B cell (primary cell): ENCODE measurements around the gene ACOX2. TPM values are rescaled to one million over a fixed set of nuclear protein-coding genes. Genes with fewer than 3 reads are reported as not detected.

Experiments used
- ATAC-seq: fragments of 200-7000 bp; cut with Tn5 transposase; one replicate; pipeline ENCODE4 v1.10.0; 2021; ENCODE audit warnings: low read depth, mild to moderate bottlenecking, moderate number of reproducible peaks, moderate library complexity
- CTCF ChIA-PET: fragments of 350-600 bp; sonication (Branson Sonifier 250); formaldehyde crosslinking; loops from one replicate; lab custom pipeline; 2021; ENCODE audit warnings: antibody characterized with exemption, inconsistent platforms; lab: Charles Lee
- POLR2A ChIA-PET: fragments of 350-600 bp; sonication (Branson Sonifier 250); formaldehyde crosslinking; loops from one replicate; lab custom pipeline; 2021; ENCODE audit warnings: antibody characterized with exemption; lab: Charles Lee
- DNase-seq: peaks from one replicate; pipeline ENCODE4 v3.0.0; 2013
- H2AFZ ChIP-seq: 2 replicates; pipeline ENCODE4 v1.6.1; 2012; ENCODE audit warnings: mild to moderate bottlenecking, low read depth, low read length; ENCODE audit not compliant: insufficient read depth, poor library complexity, severe bottlenecking
- H3K27ac ChIP-seq, 2 donors: 1 replicate in 1 of 2; 2 replicates in 1 of 2; pipeline ENCODE4 v1.5.1; 2012 to 2013; ENCODE audit warnings: low read length in 2 of 2, mild to moderate bottlenecking in 2 of 2, moderate library complexity in 1 of 2
- H3K27me3 ChIP-seq, 4 experiments: fragments of 200-600 bp in 1 of 4; sonication (generic) in 1 of 4; replicated peaks in 1 of 4; 1 replicate in 2 of 4; 2 replicates in 2 of 4; pipeline versions ENCODE4 v1.6.1 to v1.7.0; 2013 to 2016; ENCODE audit warnings: low read length in 3 of 4, mild to moderate bottlenecking in 2 of 4, mixed read lengths in 1 of 4, moderate library complexity in 1 of 4; ENCODE audit not compliant: insufficient read depth in 4 of 4, control insufficient read depth in 3 of 4; ENCODE audit errors: control extremely low read depth in 1 of 4
- H3K36me3 ChIP-seq, 2 experiments: replicated peaks in 1 of 2; 1 replicate in 1 of 2; 2 replicates in 1 of 2; pipeline versions ENCODE4 v1.6.1 to v1.7.1; 2013; ENCODE audit warnings: low read length in 1 of 2; ENCODE audit not compliant: insufficient read depth in 2 of 2, control insufficient read depth in 1 of 2; ENCODE audit errors: control extremely low read depth in 1 of 2, extremely low read depth in 1 of 2
- H3K4me1 ChIP-seq, 2 donors: fragments of 200-600 bp in 1 of 2; sonication (generic) in 1 of 2; 1 replicate in 1 of 2; 2 replicates in 1 of 2; pipeline versions ENCODE4 v1.5.1 to v1.6.1; 2013 to 2017; ENCODE audit warnings: low read length in 2 of 2; ENCODE audit not compliant: control insufficient read depth in 2 of 2, insufficient read depth in 2 of 2
- H3K4me2 ChIP-seq: replicated peaks from 2 replicates; pipeline ENCODE3; 2012; ENCODE audit warnings: mild to moderate bottlenecking, low read depth, low read length; ENCODE audit not compliant: poor library complexity, severe bottlenecking
- H3K4me3 ChIP-seq, 5 experiments: fragments of 200-600 bp in 1 of 5; sonication (generic) in 1 of 5; 1 replicate in 3 of 5; 2 replicates in 2 of 5; pipeline versions ENCODE4 v1.5.1 to v1.7.0; 2011 to 2016; ENCODE audit warnings: low read length in 4 of 5, mild to moderate bottlenecking in 4 of 5, low read depth in 2 of 5, control low read depth in 1 of 5, moderate library complexity in 1 of 5; ENCODE audit not compliant: insufficient read depth in 1 of 5; ENCODE audit errors: control extremely low read depth in 1 of 5, extremely low read depth in 1 of 5
- H3K79me2 ChIP-seq: fragments of 200-600 bp; sonication (generic); one replicate; pipeline ENCODE4 v1.6.0; 2016; ENCODE audit warnings: low read length; ENCODE audit not compliant: control insufficient read depth, insufficient read depth
- H3K9ac ChIP-seq: fragments of 200-600 bp; sonication (generic); 2 replicates; pipeline ENCODE4 v1.6.1; 2017; ENCODE audit warnings: mild to moderate bottlenecking, low read length, moderate library complexity
- H3K9me3 ChIP-seq, 3 donors: one replicate each; pipeline versions ENCODE4 v1.6.1 to v1.7.1; 2013; ENCODE audit warnings: low read length in 2 of 3; ENCODE audit not compliant: control insufficient read depth in 2 of 3, insufficient read depth in 1 of 3; ENCODE audit errors: control extremely low read depth in 1 of 3
- H4K20me1 ChIP-seq: 2 replicates; pipeline ENCODE4 v1.6.0; 2012; ENCODE audit warnings: mild to moderate bottlenecking, low read length; ENCODE audit not compliant: insufficient read depth, control insufficient read depth, poor library complexity, severe bottlenecking
- H3K27ac Mint-ChIP-seq: one replicate; pipeline ENCODE4 v1.8.0; 2021; ENCODE audit warnings: mixed read lengths
- H3K27me3 Mint-ChIP-seq: one replicate; pipeline ENCODE4 v1.8.0; 2021; ENCODE audit warnings: mixed read lengths
- H3K4me1 Mint-ChIP-seq: one replicate; pipeline ENCODE4 v1.8.0; 2021; ENCODE audit warnings: mixed read lengths
- H3K4me3 Mint-ChIP-seq: one replicate; pipeline ENCODE4 v1.8.0; 2021; ENCODE audit warnings: mixed read lengths
- H3K9me3 Mint-ChIP-seq: one replicate; pipeline ENCODE4 v1.8.0; 2022; ENCODE audit warnings: mixed read lengths; ENCODE audit not compliant: insufficient read depth
- EZH2 ChIP-seq: IDR thresholded peaks from 2 replicates; pipeline ENCODE4 v1.6.1; 2012; ENCODE audit warnings: borderline replicate concordance, low read depth, mild to moderate bottlenecking, moderate library complexity, low read length; ENCODE audit not compliant: insufficient read depth, poor library complexity, severe bottlenecking
- whole genome bisulfite sequencing: methylation state at CpG from one replicate; pipeline ENCODE4 v1.1.5; 2013; ENCODE audit warnings: missing lambda C conversion rate; ENCODE audit not compliant: insufficient coverage; 5-methylcytosine and 5-hydroxymethylcytosine counted together
- intact Hi-C: fragments of 100-400 bp; cut with micrococcal nuclease; formaldehyde crosslinking; loops from one replicate; pipeline ENCODE4 v1.10.0; 2022
- polyA plus RNA-seq: library from polyadenylated mRNA; depleted of rRNA; stranded (reverse); fragments of >200 nt; gene quantifications from 2 replicates; pipeline ENCODE4 v1.2.3, GENCODE V29; 2012
- total RNA-seq, 2 donors: library from RNA; stranded (reverse); fragments of 120-200 nt in 1 of 2; gene quantifications; 1 replicate in 1 of 2; 2 replicates in 1 of 2; pipeline versions ENCODE4 v1.2.3 to v1.2.4, GENCODE V29; 2013 to 2022
- TF ChIP-seq, protein P1 (sequence below): fragments of 200-600 bp; IDR thresholded peaks from one replicate; pipeline ENCODE4 v1.8.0; 2022; ENCODE audit warnings: antibody characterized with exemption, mild to moderate bottlenecking

Gene ACOX2
- total and polyA plus RNA-seq, 2 donors (not counting 1 experiment from before 2014, with no cell fraction given): not detected

DNA sequence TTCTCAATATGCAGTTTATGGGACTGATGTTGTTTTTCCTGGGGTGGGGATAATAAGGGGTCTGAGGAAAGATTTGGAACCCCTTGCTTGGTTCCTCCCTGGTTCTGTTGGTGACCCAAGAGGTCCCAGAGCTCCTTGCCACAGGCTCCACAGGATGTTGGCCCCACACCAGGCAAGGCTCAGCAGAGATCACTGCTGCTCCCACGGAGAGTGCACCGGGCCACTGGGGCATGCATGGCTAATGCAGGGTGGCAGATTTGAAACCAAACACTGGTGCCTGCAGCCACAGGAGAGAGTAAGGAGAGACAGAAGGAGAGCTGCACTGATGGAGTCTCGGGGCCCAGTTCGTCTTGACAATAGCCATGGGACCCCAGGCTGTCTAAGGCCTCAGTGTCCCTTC is 37.7 kb upstream of the ACOX2 start:
- intact Hi-C loops: no loop called here
- H3K27ac Mint-ChIP-seq: no peak overlapping the region
- ATAC-seq (no peak), DNase-seq (no peak)
- H3K27me3 ChIP-seq: peaks cover 0 to 6% (median 0%) of the 10 kb centered on the region in 4 experiments
- no peaks in the 10 kb centered on the region for H3K79me2 ChIP-seq
- no peaks in the 10 kb centered on the region for H3K9me3 ChIP-seq
- peaks cover 16% of the 10 kb centered on the region for H3K27me3 Mint-ChIP-seq
- H3K9ac ChIP-seq: no peak overlapping the region
- H3K27ac ChIP-seq: no peak overlapping the region
- ChIA-PET POLR2A (no interaction called here), CTCF (interaction anchor here (0.8 to 1.3 kb wide), 2 partner anchors 8 to 69 kb away, joined by 3 read pairs; no protein-coding TSS in a partner anchor)
- no peaks in the 10 kb centered on the region for H3K9me3 Mint-ChIP-seq
- H4K20me1 ChIP-seq: no peaks in the 10 kb centered on the region
- H3K4me3 ChIP-seq: no peak overlapping the region
- H2AFZ ChIP-seq: no peak overlapping the region
- WGBS: 76% methylated on average over 4 of the region's 4 CpGs
- TF ChIP-seq EZH2: no peak
- TF ChIP-seq, protein P1, sequence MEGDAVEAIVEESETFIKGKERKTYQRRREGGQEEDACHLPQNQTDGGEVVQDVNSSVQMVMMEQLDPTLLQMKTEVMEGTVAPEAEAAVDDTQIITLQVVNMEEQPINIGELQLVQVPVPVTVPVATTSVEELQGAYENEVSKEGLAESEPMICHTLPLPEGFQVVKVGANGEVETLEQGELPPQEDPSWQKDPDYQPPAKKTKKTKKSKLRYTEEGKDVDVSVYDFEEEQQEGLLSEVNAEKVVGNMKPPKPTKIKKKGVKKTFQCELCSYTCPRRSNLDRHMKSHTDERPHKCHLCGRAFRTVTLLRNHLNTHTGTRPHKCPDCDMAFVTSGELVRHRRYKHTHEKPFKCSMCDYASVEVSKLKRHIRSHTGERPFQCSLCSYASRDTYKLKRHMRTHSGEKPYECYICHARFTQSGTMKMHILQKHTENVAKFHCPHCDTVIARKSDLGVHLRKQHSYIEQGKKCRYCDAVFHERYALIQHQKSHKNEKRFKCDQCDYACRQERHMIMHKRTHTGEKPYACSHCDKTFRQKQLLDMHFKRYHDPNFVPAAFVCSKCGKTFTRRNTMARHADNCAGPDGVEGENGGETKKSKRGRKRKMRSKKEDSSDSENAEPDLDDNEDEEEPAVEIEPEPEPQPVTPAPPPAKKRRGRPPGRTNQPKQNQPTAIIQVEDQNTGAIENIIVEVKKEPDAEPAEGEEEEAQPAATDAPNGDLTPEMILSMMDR: no peak
- H3K4me1 Mint-ChIP-seq: no peaks in the 10 kb centered on the region
- H3K4me1 ChIP-seq: no peaks in the 10 kb centered on the region
- H3K4me2 ChIP-seq: no peak overlapping the region
- H3K4me3 Mint-ChIP-seq: no peak overlapping the region
- no peaks in the 10 kb centered on the region for H3K36me3 ChIP-seq

DNA sequence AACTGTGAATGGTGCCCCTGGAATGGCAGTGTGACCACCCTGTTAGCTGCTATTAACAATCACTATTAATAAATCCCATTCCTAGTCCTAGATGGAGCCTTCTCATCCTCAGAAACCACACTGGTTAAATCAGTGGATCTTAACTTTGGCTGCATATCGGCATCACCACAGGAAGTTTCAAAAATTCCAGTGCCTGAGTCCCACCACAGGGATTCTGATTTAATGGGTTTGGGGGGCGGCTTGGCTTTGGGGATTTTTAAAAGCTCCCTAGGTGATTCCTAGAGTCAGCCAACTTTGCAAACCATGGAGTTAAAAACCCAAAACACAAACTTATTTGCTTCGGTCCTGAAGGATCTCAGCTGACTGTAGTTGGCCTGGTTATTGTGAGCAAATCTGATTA is 37.1 kb upstream of the ACOX2 start:
- CTCF ChIA-PET: interaction anchor here (0.8 to 10.3 kb wide), 3 partner anchors 10 to 70 kb away, joined by 3 to 85 read pairs (median 4); no protein-coding TSS in a partner anchor
- H3K79me2 ChIP-seq: no peaks in the 10 kb centered on the region
- H3K27ac Mint-ChIP-seq: no peak overlapping the region
- peaks cover 1% of the 10 kb centered on the region for H3K4me1 Mint-ChIP-seq
- POLR2A ChIA-PET: no interaction called here
- H3K27ac ChIP-seq: no peak overlapping the region
- no peak overlapping the region for H3K4me3 ChIP-seq
- WGBS: 94% methylated on average over 2 of the region's 3 CpGs
- H3K27me3 Mint-ChIP-seq: peaks cover 16% of the 10 kb centered on the region
- intact Hi-C loops: no loop called here
- H3K4me3 Mint-ChIP-seq: no peak overlapping the region
- ATAC-seq (no peak), DNase-seq (no peak)
- H3K36me3 ChIP-seq: no peaks in the 10 kb centered on the region
- H3K4me2 ChIP-seq: no peak overlapping the region
- no peaks in the 10 kb centered on the region for H4K20me1 ChIP-seq
- peaks cover 0 to under 1% of the 10 kb centered on the region in 2 donors for H3K4me1 ChIP-seq
- H3K27me3 ChIP-seq: peaks cover 0 to 6% (median 0%) of the 10 kb centered on the region in 4 experiments
- no peak overlapping the region for H3K9ac ChIP-seq
- TF ChIP-seq EZH2: no peak
- TF ChIP-seq, protein P1: no peak
- H3K9me3 Mint-ChIP-seq: no peaks in the 10 kb centered on the region
- H2AFZ ChIP-seq: no peak overlapping the region
- H3K9me3 ChIP-seq: no peaks in the 10 kb centered on the region
